HG03095 (cell line): ENCODE results near the gene ACTL7A.
"Not testable (repeated sequence)": the region's sequence is repeated elsewhere in the genome, so short reads cannot be mapped to it uniquely, and the experiment has no call there.

Experiments used
- ATAC-seq: cut with Tn5 transposase; IDR thresholded peaks from one replicate; pipeline ENCODE4 v1.9.1; 2021; ENCODE audit warnings: moderate library complexity; ENCODE audit not compliant: unreplicated experiment

The ACTL7A gene

DNA sequence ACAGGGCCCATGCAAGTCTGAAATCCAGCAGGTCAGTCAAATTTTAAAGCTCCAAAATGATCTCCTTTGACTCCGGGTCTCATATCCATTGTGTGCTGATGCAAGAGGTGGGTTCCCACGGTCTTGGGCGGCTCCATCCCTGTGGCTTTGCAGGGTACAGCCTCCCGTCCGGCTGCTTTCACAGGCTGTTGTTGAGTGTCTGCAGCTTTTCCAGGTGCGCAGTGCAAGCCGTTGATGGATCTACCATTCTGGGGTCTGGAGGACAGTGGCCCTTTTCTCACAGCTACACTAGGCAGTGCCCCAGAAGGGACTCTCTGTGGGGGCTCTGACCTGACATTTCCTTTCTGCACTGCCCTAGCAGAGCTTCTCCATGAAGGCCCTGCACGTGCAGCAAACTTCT lies 13.8 kb upstream of the ACTL7A start:
- not testable (repeated sequence) for ATAC-seq

DNA sequence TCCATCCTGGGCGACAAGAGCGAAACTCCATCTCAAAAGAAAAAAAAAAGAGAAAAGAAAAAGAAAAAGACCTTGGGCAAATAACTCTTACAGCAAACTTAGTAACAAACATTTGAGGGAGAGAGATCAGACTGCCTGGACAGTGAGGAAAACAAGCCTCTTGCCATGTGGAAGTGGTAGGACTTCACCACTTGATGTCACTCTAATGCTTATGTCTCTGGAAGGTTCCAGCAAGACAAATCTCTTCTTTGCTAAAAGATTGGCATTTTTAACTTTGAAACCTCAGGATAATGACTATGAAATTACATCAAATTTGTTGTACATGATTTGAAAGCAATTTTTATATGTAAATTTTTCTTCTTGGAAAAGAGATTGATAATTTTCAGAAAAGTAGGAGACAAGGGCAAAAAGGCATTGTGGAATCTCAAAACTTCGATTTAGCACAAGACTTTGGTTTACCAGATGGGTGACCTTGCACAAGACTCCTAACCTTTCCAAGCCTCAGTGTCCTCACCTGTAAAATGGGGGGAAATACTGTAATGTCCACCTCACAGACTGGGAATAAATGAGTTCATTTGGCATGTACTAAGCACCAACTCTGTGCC lies 11.7 kb upstream of the ACTL7A start:
- no peak for ATAC-seq

DNA sequence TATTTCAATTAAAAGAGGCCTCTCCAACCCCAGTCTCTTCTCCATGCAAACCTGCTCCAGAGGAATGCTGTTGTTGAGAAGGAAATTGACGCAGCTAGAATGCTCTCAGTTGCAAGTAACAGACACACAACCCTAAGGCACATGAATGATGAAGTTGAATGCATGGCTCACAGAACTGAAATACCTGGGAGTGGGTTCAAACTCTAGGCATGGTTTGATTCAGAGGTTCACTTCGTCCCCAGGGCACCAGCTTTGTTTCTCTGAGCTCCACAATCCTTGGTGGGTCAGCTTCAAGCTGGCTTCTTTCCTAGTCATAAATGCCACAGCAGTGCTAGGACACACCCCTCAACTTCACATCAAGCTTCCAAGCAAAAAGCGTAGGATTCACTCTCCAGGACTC lies 10.9 kb upstream of the ACTL7A start:
- ATAC-seq: no peak

DNA sequence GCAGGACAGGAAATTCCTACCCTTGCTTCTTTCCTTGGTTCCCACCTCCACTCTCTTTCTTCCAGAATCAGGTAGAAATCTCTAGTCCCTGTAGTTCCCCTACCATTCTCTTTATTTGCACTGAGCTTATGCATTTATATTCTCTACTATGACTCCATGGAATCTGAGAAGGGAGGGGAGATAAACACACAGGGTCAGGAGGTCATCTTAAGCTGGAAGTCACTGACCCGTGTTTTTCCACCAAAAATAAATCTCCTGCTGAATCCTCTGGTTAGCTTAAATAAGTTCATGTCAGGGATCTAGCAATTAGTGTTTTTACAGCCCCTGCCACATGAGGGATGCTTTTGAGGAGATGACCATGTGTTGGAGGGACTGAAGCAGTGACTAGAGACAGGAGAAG lies 10.0 kb upstream of the ACTL7A start:
- ATAC-seq: no peak

DNA sequence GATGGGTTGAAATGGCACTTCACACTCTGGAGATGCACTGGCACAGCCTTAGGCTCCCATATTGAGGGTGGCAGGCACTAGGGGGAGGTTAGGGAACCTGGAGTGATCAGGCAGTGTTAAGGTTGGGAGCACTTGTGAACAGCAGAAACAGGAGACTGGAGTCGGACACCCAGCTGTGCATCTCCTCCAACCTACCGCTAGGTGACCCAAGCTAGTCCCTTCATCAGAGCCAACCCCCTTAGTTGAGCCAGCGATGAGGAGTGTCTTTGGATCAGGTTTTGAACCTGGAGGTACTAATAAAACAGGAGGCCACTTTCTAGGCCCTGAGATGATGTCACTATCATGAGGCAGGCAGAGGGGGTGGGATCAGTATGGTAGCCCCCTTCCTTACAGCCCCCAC lies 8.0 kb upstream of the ACTL7A start:
- ATAC-seq: no peak

DNA sequence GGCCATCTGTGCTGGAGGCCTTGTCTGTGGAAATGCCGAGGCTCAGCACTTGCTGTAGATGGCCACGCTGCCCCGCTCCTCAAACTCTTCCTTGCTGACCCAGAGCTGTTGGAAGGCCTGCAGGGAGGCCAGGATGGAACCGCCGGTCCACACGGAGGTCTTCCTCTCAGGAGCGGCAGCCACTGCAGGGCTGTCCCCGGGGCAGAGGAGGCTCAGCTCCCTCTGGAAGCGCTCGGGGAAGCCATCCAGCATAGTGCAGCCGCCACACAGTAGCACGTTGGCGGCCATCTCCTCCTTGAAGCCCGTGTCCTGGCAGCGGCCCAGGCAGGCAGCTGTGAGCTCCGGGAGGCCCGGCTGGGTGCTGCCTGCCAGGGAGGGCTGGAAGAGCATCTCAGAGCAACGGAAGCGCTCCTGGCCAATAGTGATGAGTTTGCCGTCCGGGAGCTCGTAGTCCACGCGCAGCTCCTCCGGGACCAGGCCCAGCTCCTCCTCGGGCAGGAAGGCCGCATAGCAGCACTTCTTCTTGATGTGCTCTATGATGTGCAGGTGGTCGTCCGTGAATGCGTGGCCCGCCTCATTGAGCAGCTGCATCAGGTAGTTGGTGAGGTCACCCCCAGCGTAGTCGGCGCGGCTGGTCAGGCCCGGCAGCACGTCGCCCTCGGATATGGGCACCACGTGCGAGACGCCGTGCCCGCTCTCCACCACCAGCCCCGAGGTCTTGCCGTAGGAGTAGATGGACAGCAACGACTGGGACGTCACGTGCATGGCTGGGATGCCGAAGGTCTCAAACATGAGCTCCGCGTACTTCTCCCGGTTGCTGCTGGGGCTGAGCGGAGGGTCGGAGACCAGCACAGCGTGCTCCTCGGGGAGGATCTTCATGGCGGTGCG lies 7.2 kb upstream of the ACTL7A start:
- ATAC-seq: no peak

DNA sequence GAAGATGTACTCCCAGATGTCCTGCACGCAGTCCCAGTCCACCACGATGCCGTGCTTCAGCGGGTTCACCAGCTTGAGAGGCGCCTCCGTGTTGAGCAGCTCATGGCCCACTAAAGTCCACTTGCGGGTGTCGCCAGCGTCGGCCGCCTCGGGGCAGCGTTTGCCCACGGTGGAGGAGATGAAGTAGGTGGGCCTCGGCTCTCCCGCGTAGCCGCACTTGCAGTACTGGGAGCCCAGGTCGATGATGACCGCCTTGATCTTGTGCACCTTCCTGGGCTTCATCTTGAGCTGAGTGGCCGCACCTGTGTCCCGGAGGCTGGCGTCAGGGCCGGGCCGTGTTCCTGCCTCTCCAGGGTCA lies 6.6 kb upstream of the ACTL7A start:
- no peak for ATAC-seq

DNA sequence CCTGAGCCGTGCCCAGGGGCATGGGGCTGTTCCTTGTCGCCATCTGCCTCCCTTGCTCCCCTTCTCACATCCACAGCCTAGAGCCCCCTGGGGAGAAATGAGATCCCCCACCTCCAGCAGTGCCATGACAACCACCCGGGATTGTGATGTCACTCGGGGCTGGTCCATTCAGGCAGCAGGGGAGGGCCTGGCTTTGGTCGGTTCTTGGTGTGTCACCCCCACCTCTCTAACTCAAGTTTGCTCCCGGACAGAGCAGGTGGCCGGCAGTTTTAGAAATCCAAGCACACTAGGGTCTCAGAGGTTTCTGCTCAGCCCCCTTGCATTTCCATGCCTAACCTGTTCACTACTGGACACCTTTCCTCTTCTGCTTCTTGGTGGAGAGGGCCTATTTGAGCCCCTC lies 6.2 kb upstream of the ACTL7A start, which contains the start of gene ACTL7B:
ACTL7B (minus strand) TSS at position 99 of the 400 bp plus-strand sequence; CDS start at position 43, 56 bp downstream.
- ATAC-seq: no peak

DNA sequence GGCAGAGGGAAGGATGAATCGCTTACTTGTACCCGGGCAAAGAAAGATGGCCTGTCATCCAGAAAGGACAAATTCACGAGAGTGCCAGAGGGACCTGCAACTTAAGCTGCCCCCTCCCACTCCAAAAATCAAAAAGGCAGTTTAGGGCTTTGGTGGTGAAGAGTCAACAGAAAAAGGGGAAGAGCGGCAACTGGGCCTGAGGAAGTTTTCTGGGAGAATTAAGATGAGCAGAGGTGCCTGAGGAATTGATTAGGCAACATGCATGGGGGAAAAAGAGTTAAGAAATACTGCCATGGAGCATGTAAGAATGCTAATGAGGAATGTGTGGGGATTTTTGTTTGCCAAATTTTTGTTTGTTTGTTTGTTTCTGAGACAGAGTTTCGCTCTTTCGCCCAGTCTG lies 4.5 kb upstream of the ACTL7A start:
- no peak for ATAC-seq

DNA sequence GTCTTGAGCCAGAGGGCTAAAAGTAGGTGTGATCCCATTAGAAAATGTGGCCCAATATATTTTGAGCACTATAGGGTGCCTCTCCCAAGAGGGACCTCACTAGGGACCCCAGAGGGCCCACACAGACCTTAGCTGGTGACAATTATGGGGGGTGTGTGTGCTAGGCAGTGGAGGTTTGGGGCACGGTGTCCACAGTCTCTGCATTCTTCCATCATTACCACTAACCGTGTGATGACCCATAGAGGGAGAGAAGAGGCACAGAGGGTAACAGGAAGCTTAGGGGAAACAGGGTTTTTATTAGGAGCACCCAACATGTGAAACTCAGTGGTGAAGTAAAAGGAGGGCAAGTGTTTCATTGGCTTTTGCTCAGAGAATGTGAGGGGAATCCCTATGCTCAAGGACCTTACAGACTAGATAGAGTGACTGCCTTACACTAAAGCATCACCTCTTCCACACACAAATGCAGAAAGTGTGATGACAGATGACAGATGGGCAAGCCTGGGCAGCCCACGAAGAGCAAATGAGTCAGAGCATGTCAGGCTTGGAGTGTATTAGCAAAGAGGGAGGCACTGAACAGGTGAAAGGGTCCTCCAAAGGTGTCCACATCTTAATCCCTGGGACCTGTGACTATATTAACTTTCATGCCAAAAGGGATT lies 2.5 kb upstream of the ACTL7A start:
- no peak for ATAC-seq

DNA sequence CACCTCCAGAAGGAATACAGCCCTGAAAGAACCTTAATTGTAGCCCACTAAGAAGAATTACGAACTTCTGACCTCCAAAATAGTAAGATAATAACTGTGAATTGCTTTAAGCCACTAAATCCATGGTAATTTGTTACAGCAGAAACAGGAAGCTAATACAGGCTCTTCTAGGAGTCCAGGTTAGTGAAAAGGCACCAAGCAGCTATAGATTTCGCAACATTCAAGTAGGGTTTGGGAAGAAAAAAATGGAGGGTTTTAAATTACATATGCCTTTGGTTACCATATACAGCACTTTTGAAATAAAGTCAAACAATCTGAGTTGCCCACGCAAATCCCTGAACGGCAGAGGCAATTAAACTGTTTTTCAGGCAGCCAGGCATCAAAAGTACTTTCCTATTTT lies 1.7 kb upstream of the ACTL7A start:
- no peak for ATAC-seq

DNA sequence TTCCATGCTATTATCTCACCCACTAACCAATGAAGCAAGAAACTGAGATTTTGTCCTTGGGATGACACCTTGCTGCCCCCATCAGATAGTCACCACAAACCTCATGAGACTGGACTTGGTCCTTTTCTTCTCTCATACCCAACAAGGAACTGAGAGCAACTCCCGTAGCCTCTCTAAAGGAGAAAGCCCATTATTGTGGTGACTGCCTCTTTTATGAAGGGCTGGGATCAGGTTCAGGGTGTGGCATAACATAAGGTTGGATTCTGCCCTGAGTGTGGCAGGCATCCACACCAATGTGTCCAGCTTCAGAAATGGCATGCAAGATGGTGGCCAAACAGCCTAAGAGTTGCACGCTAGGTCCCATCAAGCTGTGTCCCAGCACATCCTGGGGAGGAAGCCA lies 1.3 kb upstream of the ACTL7A start:
- no peak for ATAC-seq

DNA sequence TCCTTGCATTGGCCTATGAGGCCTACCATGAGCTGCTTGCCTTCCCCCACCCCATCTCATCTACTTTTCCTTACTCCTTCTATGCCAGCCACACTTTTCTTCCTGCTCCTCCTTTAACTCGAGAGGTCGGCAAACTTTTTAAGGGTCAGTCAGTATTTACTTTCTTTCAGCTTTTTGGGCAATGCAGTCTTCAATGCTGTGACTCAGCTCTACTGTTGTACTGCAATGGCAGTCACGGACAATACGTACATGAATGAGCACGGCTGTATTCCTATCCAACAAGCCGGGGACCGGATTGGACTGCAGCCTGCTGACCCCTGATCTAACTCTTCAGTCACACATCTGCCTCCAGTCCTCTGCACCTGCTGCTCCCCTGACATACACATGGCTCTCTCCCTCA lies 602 bp upstream of the ACTL7A start:
- no peak for ATAC-seq

DNA sequence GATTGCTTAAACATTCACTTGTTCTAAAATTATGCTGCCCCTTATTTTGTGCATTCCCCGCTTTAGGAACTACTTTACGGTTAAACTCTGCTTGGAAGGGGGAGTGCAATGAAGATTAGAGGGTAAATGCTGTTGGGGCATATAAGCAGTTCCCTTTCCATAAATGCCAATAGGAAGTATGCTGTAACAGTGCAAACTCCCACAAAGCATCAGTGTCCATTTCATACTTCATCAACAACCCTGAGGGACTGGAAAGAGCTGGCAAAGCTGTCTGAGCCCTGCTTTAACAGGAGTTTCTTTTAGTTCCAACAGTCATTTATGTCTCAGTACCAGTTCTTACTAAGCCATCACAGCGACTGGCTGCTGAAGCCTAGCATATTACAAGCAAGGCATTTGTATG lies 1.8 kb downstream of the ACTL7A start:
- no peak for ATAC-seq

DNA sequence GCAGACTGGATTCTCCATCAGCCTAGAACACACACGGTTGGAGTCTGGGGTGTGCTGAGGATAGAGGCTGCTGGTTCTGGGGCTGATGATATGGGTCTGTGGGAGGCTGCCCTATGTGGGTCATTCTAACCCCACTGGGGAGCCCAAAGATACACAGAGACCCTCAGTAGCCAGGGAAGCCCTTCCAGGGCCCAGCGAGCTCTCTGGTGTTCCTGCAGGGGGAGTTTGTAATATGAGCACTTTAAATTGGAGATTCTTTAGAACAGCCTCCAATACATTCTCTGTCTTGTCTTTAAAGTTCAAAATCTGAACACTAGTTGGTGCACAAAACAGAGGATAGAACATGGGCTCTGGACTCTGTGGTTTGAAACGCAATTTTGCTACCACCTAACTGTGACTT lies 2.4 kb downstream of the ACTL7A start:
- no peak for ATAC-seq

DNA sequence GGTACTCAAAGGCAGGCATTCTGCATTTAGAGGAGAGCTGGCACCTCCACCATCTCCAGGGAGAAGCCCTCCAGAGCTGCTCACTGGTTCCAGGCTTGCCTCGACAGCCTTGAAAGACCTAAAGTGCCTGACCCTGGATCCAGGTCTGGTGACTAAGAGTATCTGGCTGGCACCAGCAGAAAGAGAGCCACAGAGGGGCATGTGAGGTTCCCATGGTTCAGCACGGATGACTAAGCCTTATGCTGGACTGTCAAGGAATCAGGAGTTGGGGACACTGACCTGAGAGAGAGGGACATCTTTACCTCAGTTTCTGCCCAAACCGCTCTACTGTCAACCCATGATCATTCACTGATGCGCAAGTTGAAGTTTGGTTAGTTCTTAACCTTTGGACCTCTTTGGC lies 3.0 kb downstream of the ACTL7A start:
- ATAC-seq: no peak

DNA sequence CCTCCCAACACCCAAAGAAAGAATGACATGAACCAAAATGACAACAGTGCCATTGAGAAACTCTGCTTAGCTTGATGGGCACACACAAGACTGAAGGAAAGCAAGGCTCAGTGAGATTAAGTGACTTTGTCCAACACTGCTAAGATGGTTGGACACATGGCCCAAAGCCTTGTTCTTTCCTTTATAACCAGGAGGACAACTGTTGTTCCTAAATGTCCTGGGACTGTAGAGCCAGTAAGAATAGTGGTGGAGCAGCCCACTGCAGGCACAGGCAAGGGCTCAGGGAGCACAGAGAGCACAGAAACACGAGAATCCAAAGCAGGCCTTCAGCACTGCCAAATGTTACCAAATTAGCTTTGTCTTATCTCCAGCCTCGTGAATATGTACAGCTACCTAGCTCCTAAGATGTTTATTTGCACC lies 3.9 kb downstream of the ACTL7A start:
- no peak for ATAC-seq

DNA sequence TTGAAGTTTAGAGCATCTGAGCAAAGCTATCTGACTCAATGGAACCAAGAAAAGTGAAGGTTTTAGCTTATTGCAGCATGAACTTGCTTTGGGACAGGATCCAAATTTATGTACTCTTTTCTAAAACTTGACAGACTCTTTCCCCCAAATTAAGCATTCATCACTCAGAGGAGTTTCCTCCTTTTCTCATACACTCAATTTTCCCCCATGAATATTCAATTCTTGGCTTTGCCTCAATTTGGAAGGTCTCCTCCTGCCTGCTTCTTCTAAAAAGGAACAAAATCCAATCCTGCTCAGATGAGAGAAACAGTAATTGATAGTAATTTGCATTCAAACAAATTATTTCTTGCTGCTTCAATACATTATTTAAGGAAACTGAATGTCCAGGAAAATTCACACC lies 5.0 kb downstream of the ACTL7A start:
- no peak for ATAC-seq

DNA sequence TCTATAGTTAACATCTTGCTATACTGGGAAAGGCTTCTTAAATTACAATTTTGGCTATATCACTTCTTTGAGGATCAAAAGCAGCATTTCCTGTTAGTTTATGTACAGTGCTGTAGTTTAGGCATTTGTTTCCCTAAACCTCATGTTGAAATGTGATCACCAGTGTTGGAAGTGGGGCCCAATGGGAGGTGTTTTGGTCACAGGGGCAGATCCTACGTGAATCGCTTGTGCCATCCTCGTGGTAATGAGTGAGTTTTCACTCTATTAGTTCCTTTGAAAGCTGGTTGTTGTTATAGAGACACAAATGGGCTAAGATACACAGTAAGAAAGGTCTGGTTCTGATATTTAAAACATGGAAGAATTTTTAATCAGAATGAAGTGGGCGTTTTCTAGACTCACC lies 5.8 kb downstream of the ACTL7A start:
- ATAC-seq: no peak

DNA sequence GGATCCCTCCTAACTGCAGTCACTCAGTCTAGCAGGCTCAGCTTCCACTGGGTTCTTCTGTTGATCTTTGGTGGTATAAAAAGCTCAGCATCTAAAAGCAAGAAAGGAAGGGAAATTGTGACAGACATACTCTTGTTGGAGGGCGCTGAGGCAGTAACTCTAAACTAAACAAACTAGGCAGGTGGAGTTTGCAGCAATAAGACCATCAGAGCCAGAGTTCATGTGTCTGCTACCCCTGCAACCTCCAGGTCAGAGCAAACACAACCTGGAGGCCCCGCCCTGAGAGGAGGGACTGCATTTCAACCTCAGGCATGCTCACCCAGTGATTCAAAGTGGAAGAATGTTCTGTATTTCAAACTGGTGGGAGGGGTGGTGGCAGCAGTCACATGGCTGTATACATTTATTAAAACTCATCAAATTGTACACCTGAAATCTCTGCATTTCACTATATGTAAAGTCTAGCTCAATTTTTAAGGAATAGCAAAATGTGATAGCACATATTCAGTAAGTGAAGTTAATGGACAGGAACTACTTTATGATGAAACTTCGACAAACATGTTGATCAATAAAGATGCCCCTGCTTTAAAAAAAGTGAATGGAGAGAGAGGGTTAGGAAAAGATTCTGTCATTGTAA lies 7.1 kb downstream of the ACTL7A start:
- no peak for ATAC-seq

DNA sequence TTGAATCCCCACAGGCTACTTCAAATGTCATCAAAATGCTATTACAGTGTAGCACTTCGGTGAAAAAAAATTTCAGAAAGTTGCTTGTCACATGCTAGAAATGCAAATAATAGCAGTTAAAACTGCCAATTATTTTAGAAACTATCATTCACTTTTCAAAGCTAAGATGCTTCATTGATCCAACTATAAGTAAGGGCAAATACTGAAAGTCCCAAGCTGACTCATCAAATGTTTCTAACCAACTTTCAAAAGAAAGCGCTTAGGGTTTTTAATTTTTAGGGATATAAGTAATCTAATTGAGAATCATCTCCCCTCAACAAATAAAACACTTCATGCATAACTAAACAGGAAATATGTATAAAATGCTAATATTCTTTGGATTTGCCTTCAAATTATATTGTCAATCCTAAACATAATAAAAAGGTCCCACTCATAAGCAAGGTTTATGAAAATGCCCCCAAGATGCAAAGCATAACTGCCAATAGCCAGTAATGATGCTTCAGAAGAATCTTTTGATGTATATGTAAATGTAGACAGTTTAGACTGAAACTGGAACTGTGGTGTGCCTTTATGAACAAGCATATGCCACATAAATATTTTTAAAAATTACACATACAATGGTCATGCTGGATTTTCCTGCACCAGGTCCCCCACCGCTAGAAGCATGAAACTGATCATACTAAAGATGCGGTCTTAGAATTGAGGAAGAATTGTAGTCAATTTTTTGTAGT lies 12.2 kb downstream of the ACTL7A start:
- no peak for ATAC-seq
